Right forelimb (tissue), 1 donor: ENCODE results near the gene LPIN3.

Experiments used
- DNase-seq: peaks from one replicate; pipeline ENCODE4 v3.0.0-alpha.2; 2018

Gene LPIN3

DNA sequence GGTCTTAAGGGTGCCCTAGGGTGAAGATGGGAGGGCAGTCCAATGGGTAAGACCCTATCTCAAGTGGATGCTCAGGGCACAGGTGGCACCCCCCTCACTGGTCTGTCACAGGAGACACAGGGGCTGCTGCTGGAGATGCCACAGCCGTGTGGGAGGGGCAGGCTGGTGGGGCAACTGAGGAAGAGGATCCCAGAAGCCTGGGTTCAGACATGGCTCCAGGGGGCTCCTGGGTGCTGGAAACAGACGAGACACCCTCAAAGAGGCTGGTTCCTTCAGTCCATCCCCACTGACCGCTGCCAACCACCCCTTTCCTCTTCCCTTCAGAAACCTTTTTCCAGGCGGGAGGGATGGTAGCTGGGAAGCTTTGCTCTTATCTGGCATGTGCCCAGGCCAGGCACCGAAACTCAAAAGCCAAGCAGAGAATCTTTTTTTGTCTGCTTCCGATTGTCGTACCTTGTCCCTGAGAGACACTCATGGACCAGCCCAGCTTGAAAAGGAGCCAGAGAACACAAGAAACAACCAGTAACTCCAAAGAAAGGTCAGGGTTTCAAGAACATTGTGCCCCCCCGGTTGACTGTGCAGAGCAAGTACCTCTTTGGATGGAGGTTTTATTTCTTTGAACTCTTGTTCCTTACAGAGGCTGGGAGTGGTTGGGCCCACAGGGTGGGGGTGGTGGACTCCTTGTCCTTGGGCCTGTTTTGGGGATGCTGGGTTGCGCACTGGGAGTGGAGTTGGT is 54.5 kb downstream of the LPIN3 start:
- no peak for DNase-seq

DNA sequence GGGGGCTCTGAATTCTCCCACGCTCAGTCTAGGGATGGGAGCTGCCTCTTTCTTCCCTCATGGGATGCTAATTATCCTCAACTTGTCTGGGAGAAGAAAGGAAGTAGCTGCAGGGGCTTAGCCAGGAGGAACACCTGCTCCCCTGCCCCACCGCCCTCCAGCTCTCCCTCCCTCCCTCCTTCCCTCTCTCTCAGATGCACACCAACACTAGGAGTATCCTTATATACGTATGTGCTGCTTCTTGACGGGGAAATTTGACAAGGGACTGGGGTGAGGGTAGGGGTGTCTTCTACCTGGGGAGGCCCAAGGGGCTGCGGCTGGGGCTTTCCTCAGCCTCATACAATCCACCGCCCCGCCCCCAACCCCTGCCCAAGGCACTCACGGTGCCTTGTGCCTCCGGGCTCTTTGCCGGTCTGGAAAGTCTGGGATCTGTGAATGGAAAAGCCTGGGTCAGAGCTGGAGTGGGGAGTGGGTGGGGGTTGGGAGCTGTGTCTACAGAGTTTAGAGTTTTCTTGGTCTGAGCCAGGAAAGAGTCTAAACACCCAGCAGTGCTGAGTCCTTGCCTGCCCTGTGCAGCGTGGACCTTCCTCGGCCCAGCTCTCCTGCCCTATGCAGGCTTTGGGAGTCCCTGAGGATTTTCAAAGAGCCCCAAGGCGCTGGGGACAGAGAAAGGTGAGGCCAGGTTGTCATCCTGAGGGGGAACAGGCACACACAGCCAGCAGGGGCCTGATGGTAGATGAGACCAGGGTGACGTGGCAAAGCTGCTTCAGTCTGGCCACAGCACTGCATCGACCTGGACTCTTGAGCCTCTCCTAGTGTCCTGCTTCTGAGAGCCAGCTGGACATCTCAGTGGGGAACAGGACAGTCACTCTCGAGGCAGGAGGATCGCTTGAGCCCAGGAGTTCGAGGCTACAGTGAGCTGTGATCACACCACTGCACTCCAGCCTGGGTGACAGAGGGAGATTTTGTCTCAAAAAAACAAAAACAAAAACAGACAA is 55.3 kb downstream of the LPIN3 start:
- DNase-seq, result peak; percentile 74

DNA sequence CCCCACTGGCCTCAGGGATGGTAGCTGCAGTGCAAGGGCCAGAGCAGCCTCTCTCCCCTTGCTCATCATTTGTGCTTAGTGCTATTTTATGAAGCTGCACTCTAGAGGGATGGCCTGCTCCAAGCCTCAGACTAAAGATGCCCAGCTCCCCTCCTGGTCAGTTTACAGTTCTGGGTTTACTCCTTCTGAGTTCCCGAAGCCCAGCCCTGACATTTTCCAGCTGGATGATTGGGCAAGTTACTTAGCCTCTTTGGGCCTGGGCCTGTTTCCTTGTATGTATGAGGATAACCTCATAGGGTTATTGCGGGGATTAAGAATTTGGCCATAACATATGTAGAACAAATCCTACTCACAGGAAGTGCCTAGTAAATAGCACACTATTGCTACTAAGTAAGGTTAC is 57.8 kb downstream of the LPIN3 start:
- DNase-seq, result no peak

DNA sequence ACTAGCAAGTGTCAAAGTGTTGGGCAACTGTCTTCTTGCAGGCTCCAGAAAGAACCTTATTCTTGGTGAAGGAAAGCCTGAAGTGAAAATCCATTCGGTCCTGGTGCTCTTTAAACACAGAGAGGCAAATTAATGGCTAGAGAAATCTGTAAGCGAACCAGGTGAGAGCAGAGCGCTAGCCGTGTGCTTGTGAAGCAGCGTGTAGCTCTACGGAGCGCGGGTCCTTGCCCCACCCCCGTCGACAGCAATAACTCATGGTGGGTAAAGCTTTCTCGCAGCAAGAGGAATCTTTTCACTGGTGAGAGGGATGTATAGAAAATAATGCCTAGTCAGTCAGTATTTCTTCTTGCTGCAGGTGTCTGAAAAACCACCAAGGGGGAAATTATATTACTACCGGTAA is 63.0 kb downstream of the LPIN3 start:
- no peak for DNase-seq

DNA sequence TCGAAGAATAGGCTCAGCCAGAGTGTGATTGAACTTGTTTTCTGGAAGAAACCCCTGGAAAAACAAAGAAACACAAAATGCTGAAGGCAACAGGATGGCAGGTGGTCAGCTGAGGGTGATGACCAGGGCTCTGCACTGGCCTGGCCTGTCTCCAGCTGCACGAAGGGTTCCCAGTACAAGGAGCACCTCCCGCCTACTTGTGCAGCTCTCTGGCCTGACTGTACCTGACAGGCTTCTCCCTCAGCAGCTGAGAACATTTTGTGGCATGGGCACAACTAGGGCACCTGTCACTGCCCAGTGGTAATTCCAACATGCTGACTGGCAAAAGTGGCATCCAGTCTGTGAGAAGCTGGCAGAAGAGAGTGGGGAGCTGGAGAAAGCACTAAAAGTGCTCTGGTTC is 64.8 kb downstream of the LPIN3 start:
- no peak for DNase-seq

DNA sequence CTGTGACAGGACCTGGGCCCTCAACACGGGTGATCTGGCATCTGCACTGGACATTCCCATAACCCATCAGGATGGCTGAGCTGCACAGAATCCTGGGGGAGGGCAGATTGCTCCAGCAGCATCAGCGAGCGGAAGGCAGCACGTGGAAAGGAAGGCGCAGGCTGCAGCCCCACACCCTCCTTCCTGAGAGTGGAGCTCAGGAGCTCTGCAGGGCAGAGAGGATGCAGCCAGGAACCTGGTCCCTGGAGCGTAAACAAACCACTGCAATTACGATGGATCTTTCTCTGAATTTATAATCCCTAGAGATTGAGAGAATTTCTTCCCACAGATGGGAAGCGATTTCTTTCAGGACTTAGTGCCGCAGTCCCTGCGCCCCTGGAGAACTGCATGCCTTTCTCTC is 65.7 kb downstream of the LPIN3 start:
- DNase-seq, result no peak

DNA sequence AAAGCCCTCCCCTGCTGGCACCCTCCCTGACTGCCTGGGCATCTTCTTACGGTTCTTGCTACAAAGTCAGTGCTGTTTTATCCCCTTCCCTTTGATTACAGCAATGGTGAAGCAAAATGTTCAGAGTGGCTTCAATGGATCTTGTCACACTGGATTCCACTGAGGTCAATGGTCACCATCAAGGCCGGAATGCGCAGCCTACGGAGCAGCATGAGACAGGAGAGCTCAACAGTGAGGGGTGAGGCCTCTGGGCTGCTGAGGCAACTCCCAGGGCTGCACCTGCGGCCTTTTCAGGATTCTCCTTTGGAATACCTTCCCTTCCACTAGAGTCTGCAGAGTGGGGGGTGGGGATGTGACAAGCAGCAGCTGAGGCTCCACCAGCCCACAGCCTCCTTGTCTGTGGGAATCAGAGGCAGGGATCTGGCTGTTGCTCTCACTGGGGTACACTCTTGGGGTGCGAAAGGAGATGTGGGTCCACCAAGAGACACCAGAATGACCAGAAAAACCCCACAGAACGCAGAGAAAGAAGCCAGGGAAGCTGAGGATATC is 66.3 kb downstream of the LPIN3 start:
- no peak for DNase-seq

DNA sequence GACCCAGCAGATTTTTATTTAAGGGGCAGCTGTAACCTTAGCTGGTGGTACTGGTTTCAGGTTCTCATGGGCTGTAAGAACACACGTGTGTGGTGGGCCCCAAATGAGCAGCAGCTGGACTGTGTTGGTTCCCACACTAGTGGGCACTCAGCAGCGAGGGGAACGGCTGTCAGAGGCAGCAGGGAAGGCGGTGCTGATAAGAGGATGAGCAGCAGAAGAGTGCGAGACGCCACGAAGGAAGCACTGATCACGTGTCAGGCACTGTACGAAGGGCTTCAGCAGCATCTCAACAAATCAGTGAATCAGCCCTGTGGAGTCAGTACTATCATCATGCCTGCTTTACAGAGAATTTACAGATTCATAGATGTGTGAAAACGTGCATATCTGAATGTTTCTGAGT is 67.0 kb downstream of the LPIN3 start:
- no peak for DNase-seq

DNA sequence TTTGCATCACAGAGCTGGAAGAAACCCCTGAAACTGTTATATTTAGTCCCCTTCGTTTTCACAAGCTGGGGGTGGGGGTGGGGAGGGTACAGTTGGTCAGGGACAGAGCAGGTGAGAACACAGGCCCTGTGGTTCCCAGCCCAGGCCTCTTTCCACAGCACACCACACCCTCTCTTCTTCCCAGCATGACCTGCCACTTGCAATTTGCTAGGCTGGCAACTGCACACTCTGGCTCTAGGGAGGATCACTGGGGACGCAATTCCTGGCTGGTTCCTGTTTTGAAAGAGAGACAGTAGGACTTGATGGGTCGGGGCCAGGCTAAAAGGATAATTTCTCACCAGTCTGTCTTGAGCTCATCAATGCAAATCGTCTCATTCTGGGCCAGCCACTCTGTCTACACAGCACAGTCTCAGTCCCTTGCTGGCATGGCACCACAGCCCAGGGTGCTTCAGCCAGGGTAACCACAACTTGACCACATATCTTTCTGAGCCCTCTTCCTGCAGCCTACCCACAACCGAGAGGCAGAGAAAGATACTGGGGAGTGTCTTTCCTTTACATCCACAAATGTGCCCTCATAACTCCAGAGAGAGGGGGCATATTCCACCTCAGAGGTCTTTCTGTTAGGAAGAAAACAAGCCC is 67.7 kb downstream of the LPIN3 start:
- DNase-seq, result no peak

DNA sequence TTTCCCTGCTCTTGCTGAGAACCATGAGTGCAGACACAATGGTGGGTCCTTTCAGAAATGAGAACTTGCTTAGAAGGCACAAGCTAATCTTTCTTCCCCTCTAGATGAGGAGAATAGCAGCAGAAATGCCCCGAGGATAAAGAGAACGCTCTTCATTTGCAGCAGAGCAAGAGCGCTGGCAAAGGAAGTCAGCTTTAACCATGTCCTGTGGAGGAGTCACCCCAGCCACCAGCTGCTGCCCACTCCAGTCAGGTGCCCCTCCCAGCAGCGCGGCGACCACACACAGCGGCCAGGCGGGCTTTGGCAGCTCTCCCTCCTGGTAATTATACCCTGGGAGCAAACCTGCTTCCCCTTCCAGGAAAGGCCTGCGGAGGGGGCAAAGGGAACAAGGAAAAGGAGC is 68.4 kb downstream of the LPIN3 start:
- peak; percentile 82 for DNase-seq
